HCT116 (cell line): ENCODE results near the gene ARHGAP31. TPM values are rescaled to one million over a fixed set of nuclear protein-coding genes. Genes with fewer than 3 reads are reported as not detected.

Source experiments
- ATAC-seq: fragments of 200-7000 bp; cut with Tn5 transposase; 2 replicates; pipeline ENCODE4 v1.9.1; 2020; ENCODE audit warnings: mild to moderate bottlenecking, moderate library complexity
- BruUV-seq: library from RNA; stranded (reverse); fragments of 400-500 nt; replicated peaks from 2 replicates; lab custom pipeline; 2021; lab: Mats Ljungman, UMichigan
- CTCF ChIA-PET: fragments of 300-600 bp; sonication (Branson Sonifier 250); formaldehyde crosslinking; loops from one replicate; lab custom pipeline; 2021; ENCODE audit warnings: antibody characterized with exemption; lab: Charles Lee
- POLR2A ChIA-PET: fragments of 300-600, 350-600 bp; sonication (Branson Sonifier 250); formaldehyde crosslinking; loops from one replicate; lab custom pipeline; 2021; ENCODE audit warnings: antibody characterized with exemption; lab: Charles Lee
- RAD21 ChIA-PET, 2 experiments: fragments of 300-600 bp; sonication (Branson Sonifier 250); formaldehyde crosslinking; loops; one replicate each; lab custom pipeline; 2023; ENCODE audit warnings: low total read pairs in 2 of 2; ENCODE audit not compliant: uncharacterized antibody in 2 of 2, unreplicated experiment in 2 of 2, low non-redundant PET in 1 of 2; lab: Charles Lee
- DNase-seq: peaks from one replicate; pipeline ENCODE4 v3.0.0-alpha.2; 2010; ENCODE audit warnings: low read depth, low spot score
- H2AFZ ChIP-seq: fragments of 200-600 bp; shearing (Covaris generic), sonication (generic); 2 replicates; pipeline ENCODE4 v1.6.1; 2017; ENCODE audit warnings: low read depth, mixed run types, mixed read lengths, antibody characterized with exemption, low read length; ENCODE audit not compliant: poor library complexity, severe bottlenecking
- H3K27ac ChIP-seq: 2 replicates; pipeline ENCODE4 v1.5.1; 2012; ENCODE audit warnings: low read depth, low read length
- H3K27me3 ChIP-seq: fragments of 200-600 bp; sonication (generic); 2 replicates; pipeline ENCODE4 v1.6.1; 2016; ENCODE audit warnings: mixed run types, low read length, mixed read lengths; ENCODE audit not compliant: insufficient read depth
- H3K36me3 ChIP-seq, 2 experiments: fragments of 200-500 bp in 1 of 2; fragments of 200-600 bp in 1 of 2; sonication (Bioruptor generic) in 1 of 2; sonication (generic) in 1 of 2; 2 replicates each; pipeline versions ENCODE4 v1.5.1 to v1.6.1; 2014 to 2016; ENCODE audit warnings: low read length in 2 of 2, inconsistent platforms in 1 of 2, mixed read lengths in 1 of 2, mixed run types in 1 of 2; ENCODE audit not compliant: insufficient read depth in 2 of 2, control insufficient read depth in 1 of 2
- H3K4me1 ChIP-seq, 2 experiments: fragments of 200-600 bp in 1 of 2; sonication (generic) in 1 of 2; 2 replicates each; pipeline versions ENCODE4 v1.5.1 to v1.6.1; 2012 to 2017; ENCODE audit warnings: low read length in 2 of 2, inconsistent platforms in 1 of 2, mild to moderate bottlenecking in 1 of 2, mixed read lengths in 1 of 2, mixed run types in 1 of 2, moderate library complexity in 1 of 2; ENCODE audit not compliant: insufficient read depth in 2 of 2, control insufficient read depth in 1 of 2
- H3K4me2 ChIP-seq: fragments of 200-600 bp; sonication (generic); 2 replicates; pipeline ENCODE4 v1.6.1; 2017; ENCODE audit warnings: mixed run types, low read length, mixed read lengths
- H3K4me3 ChIP-seq, 2 experiments: fragments of 200-600 bp in 1 of 2; sonication (generic) in 1 of 2; replicated peaks in 1 of 2; 2 replicates each; pipeline ENCODE4 v1.5.1; 2011 to 2016; ENCODE audit warnings: low read length in 2 of 2, control low read depth in 1 of 2, low read depth in 1 of 2, mild to moderate bottlenecking in 1 of 2, mixed read lengths in 1 of 2, mixed run types in 1 of 2
- H3K79me2 ChIP-seq: fragments of 200-600 bp; sonication (generic); 2 replicates; pipeline ENCODE4 v1.6.1; 2017; ENCODE audit warnings: mild to moderate bottlenecking, mixed run types, low read length, moderate library complexity, mixed read lengths; ENCODE audit not compliant: insufficient read depth
- H3K9ac ChIP-seq: fragments of 200-600 bp; sonication (generic); 2 replicates; pipeline ENCODE4 v1.6.1; 2016; ENCODE audit warnings: low read length, mixed read lengths
- H3K9me2 ChIP-seq: fragments of 200-600 bp; sonication (generic), shearing (Covaris generic); 2 replicates; pipeline ENCODE4 v1.6.1; 2017; ENCODE audit warnings: mixed run types, mild to moderate bottlenecking, moderate library complexity; ENCODE audit not compliant: insufficient read depth
- H3K9me3 ChIP-seq, 2 experiments: fragments of 200-500 bp in 1 of 2; fragments of 200-600 bp in 1 of 2; sonication (Bioruptor generic) in 1 of 2; sonication (generic) in 1 of 2; 2 replicates each; pipeline ENCODE4 v1.6.1; 2014 to 2017; ENCODE audit warnings: low read length in 2 of 2, mixed read lengths in 2 of 2, inconsistent platforms in 1 of 2, low read depth in 1 of 2, mild to moderate bottlenecking in 1 of 2, mixed run types in 1 of 2, moderate library complexity in 1 of 2; ENCODE audit not compliant: control insufficient read depth in 1 of 2, insufficient read depth in 1 of 2
- H4K20me1 ChIP-seq: fragments of 200-600 bp; sonication (generic), shearing (Covaris generic); 2 replicates; pipeline ENCODE4 v1.6.1; 2017; ENCODE audit warnings: mixed run types, mild to moderate bottlenecking, moderate library complexity; ENCODE audit not compliant: insufficient read depth
- ATF3 ChIP-seq: IDR thresholded peaks from 2 replicates; pipeline ENCODE4 v1.6.1; 2012
- CBX3 ChIP-seq: IDR thresholded peaks from 2 replicates; pipeline ENCODE4 v1.6.1; 2012; ENCODE audit warnings: low read depth
- CEBPB ChIP-seq: IDR thresholded peaks from 2 replicates; pipeline ENCODE4 v1.6.1; 2012; ENCODE audit warnings: low read depth
- CTCF ChIP-seq, 3 experiments: fragments of 200-600 bp in 1 of 3; sonication (generic) in 1 of 3; IDR thresholded peaks in 2 of 3; conservative IDR thresholded peaks in 1 of 3; 2 replicates each; pipeline ENCODE4 v1.5.1; 2012 to 2017; ENCODE audit warnings: low read depth in 2 of 3, low read length in 2 of 3, antibody characterized with exemption in 1 of 3, borderline replicate concordance in 1 of 3, control low read depth in 1 of 3, mild to moderate bottlenecking in 1 of 3, mixed read lengths in 1 of 3, mixed run types in 1 of 3, moderate library complexity in 1 of 3; ENCODE audit not compliant: insufficient read depth in 1 of 3
- EGR1 ChIP-seq: IDR thresholded peaks from 2 replicates; pipeline ENCODE4 v1.6.1; 2012; ENCODE audit warnings: low read depth
- ELF1 ChIP-seq: IDR thresholded peaks from 2 replicates; pipeline ENCODE4 v1.6.1; 2012; ENCODE audit warnings: low read depth, borderline replicate concordance
- EZH2phosphoT487 ChIP-seq: fragments of 200-600 bp; IDR thresholded peaks from 2 replicates; pipeline ENCODE4 v1.6.1; 2018; ENCODE audit warnings: antibody characterized with exemption, borderline replicate concordance
- FOSL1 ChIP-seq: IDR thresholded peaks from 2 replicates; pipeline ENCODE4 v1.6.1; 2012; ENCODE audit warnings: low read depth
- JUND ChIP-seq: IDR thresholded peaks from 2 replicates; pipeline ENCODE4 v1.6.1; 2012
- MAX ChIP-seq: IDR thresholded peaks from 2 replicates; pipeline ENCODE4 v1.6.1; 2012
- POLR2AphosphoS5 ChIP-seq: IDR thresholded peaks from 2 replicates; pipeline ENCODE4 v1.6.1; 2011; ENCODE audit warnings: mild to moderate bottlenecking, low read depth, low read length, moderate library complexity
- SIN3A ChIP-seq: IDR thresholded peaks from 2 replicates; pipeline ENCODE4 v1.6.1; 2012; ENCODE audit warnings: low read depth
- SP1 ChIP-seq: IDR thresholded peaks from 2 replicates; pipeline ENCODE4 v1.6.1; 2012; ENCODE audit warnings: low read depth
- SRF ChIP-seq: IDR thresholded peaks from 2 replicates; pipeline ENCODE4 v1.6.1; 2012; ENCODE audit warnings: low read depth
- TCF7L2 ChIP-seq: IDR thresholded peaks from 2 replicates; pipeline ENCODE4 v1.7.0; 2011; ENCODE audit warnings: borderline replicate concordance, inconsistent platforms; ENCODE audit not compliant: insufficient read depth, insufficient read length; ENCODE audit errors: extremely low read depth
- ZFX ChIP-seq: fragments of 450-650 bp; IDR thresholded peaks from 2 replicates; pipeline ENCODE4 v1.6.1; 2017
- ZNF274 ChIP-seq: fragments of 200-500 bp; sonication (Bioruptor generic); IDR thresholded peaks from 2 replicates; pipeline ENCODE4 v1.6.1; 2014; ENCODE audit warnings: mild to moderate bottlenecking, low read depth, low read length, inconsistent platforms
- intact Hi-C: fragments of 100-400 bp; cut with micrococcal nuclease; formaldehyde crosslinking; loops from 2 replicates; pipeline ENCODE4 v1.10.0; 2022
- total RNA-seq: library from RNA; stranded (reverse); gene quantifications from one replicate; pipeline ENCODE4 v1.2.1, GENCODE V29; 2021; ENCODE audit not compliant: unreplicated experiment

ARHGAP31 gene
- total RNA-seq, 1 experiment from 2014 or later, result 0.93 TPM

GRCh38 chr3:119457246-119457645 lies 163.1 kb downstream of the ARHGAP31 start:
- POLR2A ChIA-PET, result interaction anchor here (0.8 kb wide), 1 partner anchor 41 kb away, joined by 3 read pairs; the partner anchor contains the start of gene TIMMDC1
- TF ChIP-seq MAX, result no peak
- no peak for TF ChIP-seq ZNF274
- TF ChIP-seq CBX3, result no peak
- no peak for TF ChIP-seq SRF
- TF ChIP-seq FOSL1, result no peak
- no peak for TF ChIP-seq SP1
- TF ChIP-seq EZH2phosphoT487, result no peak
- TF ChIP-seq ELF1, result no peak
- TF ChIP-seq SIN3A, result no peak
- TF ChIP-seq POLR2AphosphoS5, result no peak
- no peak for TF ChIP-seq ZFX
- no peak for TF ChIP-seq CTCF (IDR thresholded peaks at IDR 0.05 in 2 of 3, conservative IDR thresholded peaks at IDR 0.05 in 1 of 3; ENCODE audit: borderline replicate concordance in 1 of 3, insufficient read depth in 1 of 3, low read depth in 2 of 3, low read length in 2 of 3)
- no peak for TF ChIP-seq TCF7L2
- no peak for TF ChIP-seq EGR1
- no peak for TF ChIP-seq JUND
- no peak for TF ChIP-seq CEBPB
- no peak for TF ChIP-seq ATF3
- RAD21 ChIA-PET, result no interaction called here
- Histone ChIP-seq H3K36me3 (peaks cover 34 to 57% of the 10 kb centered on the region in 2 experiments), H3K4me2 (no peak overlapping the region), H3K27ac (no peak overlapping the region), H2AFZ (no peak overlapping the region), H3K4me1 (peaks cover 4 to 5% of the 10 kb centered on the region in 2 experiments; a peak in 3 of 4 replicates), H3K9me3 (no peaks in the 10 kb centered on the region), H4K20me1 (no peaks in the 10 kb centered on the region), H3K4me3 (no peak overlapping the region), H3K9ac (no peak overlapping the region), H3K79me2 (peaks cover 64% of the 10 kb centered on the region), H3K9me2 (no peaks in the 10 kb centered on the region), H3K27me3 (no peaks in the 10 kb centered on the region)
- no TSS peak for BruUV-seq
- intact Hi-C loops, result no loop called here
- DNase-seq (no peak), ATAC-seq (no peak)
- CTCF ChIA-PET, result no interaction called here
